GM12891 (cell line): Measurements from ENCODE around the gene SMIM10L1.

ENCODE experiments used
- POLR2A ChIP-seq: IDR thresholded peaks from 2 replicates; pipeline ENCODE4 v1.6.1; 2011; ENCODE audit warnings: low read depth, low read length, control low read depth
- POLR2AphosphoS5 ChIP-seq: IDR thresholded peaks from 2 replicates; pipeline ENCODE4 v1.6.1; 2011; ENCODE audit warnings: low read depth, low read length, control low read depth
- POU2F2 ChIP-seq: IDR thresholded peaks from 2 replicates; pipeline ENCODE4 v1.6.1; 2011; ENCODE audit warnings: low read depth, mild to moderate bottlenecking, control low read depth, low read length, moderate library complexity
- SPI1 ChIP-seq: IDR thresholded peaks from 2 replicates; pipeline ENCODE4 v1.6.1; 2011; ENCODE audit warnings: low read depth, low read length, control low read depth
- TAF1 ChIP-seq: IDR thresholded peaks from 2 replicates; pipeline ENCODE4 v1.6.1; 2011; ENCODE audit warnings: low read depth, low read length, control low read depth

DNA sequence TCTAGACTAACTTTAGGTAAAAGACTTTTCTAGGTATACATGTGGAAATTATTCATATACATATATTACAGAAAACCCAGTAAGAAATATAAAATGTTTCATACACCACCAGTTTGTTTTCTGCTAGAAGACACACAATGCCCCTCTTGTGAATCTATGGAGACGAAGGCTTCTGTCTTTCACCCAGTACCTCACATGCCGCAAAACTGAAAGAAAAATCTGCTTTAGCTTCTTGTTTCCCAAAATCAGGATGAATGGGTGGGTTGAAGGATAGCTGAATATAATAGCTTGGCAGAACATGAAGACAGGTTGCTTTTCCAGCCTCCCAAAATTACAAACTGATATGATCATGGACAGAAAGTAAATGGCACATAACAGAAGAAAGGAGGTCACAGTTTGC lies 37.8 kb upstream of the SMIM10L1 start:
- no peak for TF ChIP-seq POLR2A
- no peak for TF ChIP-seq POLR2AphosphoS5
- no peak for TF ChIP-seq TAF1
- TF ChIP-seq POU2F2 = no peak
- no peak for TF ChIP-seq SPI1
